GM12892 (cell line): ENCODE results near the gene DAG1.
A peak's percentile ranks its signal among the peaks of the same experiment; 100 is the strongest.

ENCODE experiments used
- POLR2A ChIP-seq: IDR thresholded peaks from 2 replicates; pipeline ENCODE4 v1.6.1; 2011; ENCODE audit warnings: low read depth, low read length, control low read depth
- TAF1 ChIP-seq: IDR thresholded peaks from 2 replicates; pipeline ENCODE4 v1.6.1; 2011; ENCODE audit warnings: low read depth, mild to moderate bottlenecking, control low read depth, low read length, borderline replicate concordance

GRCh38 chr3:49469936-49470713, at the start of gene DAG1:
- TF ChIP-seq POLR2A = peak; percentile 80; the same call in 1 of the 2 replicates
- no peak; the same call in 1 of the 2 replicates for TF ChIP-seq TAF1
